HL-60/S4 treated with phorbol 12-myristate 13-acetate at 8.2 ng/mL for 4 days and 3 days (cell line): Measurements from ENCODE around the gene LRIT1.
"Not testable (repeated sequence)": the region's sequence is repeated elsewhere in the genome, so short reads cannot be mapped to it uniquely, and the experiment has no call there.

Source experiments
- in situ Hi-C: fragments of 300-500 bp; cut with MboI; formaldehyde crosslinking; loops from 2 replicates; pipeline ENCODE4 v1.15.0; 2022; ENCODE audit warnings: low sequenced_read_pairs

LRIT1 gene, protein sequence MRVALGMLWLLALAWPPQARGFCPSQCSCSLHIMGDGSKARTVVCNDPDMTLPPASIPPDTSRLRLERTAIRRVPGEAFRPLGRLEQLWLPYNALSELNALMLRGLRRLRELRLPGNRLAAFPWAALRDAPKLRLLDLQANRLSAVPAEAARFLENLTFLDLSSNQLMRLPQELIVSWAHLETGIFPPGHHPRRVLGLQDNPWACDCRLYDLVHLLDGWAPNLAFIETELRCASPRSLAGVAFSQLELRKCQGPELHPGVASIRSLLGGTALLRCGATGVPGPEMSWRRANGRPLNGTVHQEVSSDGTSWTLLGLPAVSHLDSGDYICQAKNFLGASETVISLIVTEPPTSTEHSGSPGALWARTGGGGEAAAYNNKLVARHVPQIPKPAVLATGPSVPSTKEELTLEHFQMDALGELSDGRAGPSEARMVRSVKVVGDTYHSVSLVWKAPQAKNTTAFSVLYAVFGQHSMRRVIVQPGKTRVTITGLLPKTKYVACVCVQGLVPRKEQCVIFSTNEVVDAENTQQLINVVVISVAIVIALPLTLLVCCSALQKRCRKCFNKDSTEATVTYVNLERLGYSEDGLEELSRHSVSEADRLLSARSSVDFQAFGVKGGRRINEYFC

DNA sequence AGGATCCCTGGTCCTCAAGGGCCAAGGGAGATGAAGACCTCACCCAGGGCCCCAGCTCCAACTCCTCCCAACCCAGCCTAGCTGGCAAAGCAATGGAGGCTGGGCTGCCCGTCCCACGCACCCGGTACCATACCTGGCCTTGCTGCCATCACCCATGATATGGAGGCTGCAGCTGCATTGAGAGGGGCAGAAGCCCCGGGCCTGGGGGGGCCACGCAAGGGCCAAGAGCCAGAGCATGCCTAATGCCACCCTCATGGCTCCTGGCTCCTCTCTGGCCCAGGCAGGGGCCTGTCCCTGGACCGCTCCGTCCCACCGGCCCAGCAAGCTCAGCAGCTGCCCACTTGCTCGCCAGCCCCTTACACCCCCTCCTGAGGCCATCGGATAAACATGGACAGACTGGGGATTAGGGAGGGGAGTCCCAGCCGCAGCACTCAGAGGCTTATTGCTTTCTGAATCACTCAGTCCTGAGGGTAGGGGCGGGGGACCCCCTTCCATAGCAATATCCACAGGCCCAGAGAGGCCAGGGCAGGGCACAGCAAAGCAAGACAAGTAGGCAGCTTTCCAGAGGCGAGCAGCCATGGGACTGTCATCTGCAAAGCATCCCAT is at the start of gene LRIT1:
Gene LRIT1, minus strand, starts transcription at position 362 of the 606 bp plus-strand sequence. Its CDS starts 107 bp downstream, at position 255.
- in situ Hi-C loops, result no loop called here

DNA sequence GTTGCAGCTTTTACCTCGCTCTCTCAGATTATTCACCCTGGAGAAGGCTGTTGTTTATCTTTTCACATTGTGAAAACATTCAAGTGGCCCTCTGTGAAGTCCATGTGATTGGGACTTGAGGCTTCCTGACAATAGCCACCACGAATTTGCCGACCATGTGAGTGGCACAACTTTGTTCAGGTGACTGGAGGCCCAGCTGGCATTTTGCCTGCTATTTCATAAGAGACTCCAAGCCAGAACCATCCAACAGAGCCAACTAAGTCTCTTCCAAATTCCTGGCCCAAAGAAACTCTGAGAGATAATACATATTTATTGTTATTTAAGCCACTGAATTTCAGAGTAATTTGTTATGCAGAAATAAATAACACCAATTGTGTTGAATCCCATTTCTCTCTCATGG is 48.9 kb upstream of the LRIT1 start:
- in situ Hi-C loops, result no loop called here

DNA sequence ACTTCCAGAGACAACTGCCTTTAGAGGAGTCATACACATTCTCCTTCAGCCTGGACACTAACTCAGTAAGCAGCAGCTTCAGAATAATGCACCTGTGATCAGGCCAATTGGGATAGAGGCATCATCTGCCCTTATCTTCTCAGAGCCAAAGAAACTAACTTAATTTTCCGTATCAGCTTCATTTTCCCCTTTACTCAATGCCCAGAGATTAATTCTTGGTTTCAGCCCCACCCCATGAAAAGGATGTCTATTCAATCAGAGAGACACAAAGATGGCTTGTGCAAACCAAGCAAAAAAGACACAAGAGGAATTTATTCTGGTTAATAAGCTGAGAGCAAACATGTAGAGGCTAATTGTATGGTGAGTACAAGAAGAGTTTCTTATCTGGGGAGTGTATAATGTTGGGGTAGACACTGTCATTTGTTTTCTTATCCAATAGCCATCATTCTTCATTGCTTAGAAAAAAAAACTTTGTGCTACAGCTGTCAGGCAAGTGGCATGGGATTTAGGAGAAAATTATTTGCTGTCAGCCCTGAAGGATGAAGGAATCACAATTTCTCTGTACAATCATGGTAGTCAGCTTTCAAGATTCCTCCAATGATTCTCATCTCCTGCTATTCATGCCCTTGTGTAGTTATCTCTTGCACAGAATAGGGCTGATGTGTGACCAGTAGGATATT is 48.3 kb upstream of the LRIT1 start:
- in situ Hi-C loops, result no loop called here

DNA sequence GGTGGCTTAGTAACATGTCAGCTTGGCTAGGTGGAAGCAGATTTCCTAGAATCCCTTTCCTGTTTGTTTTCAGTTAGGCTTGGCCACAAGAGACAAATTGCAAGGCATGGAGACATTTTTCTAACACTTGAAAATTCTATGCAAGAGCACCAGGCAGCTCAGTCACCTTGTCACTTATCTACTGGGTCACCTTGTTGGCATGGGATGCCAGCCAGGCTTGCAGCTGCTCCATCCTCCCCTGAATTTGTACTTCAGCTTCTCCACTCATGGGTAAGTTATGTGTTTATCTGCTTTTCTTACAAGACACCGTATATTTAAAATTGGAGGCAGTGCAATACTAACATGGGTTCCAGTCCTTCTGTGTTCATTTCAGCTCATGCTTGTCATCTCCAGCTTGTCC is 46.8 kb upstream of the LRIT1 start:
- in situ Hi-C loops, result no loop called here

DNA sequence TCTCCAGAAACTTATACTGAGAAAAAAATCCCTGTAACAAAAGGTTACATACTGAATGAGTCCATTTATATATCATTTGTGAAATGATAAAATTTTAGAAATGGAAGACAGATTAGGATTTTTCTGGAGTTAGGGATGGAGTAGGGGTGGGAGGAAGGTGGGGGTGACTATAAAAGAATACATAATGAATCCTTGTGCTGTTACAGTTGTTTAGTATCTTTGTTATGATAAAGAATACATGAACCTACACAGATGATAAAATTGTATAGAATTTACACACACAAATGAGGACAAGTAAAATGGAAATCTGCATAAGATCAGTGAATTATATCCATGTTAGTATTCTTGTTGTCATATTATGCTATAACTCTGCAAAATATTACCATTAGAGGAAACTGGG is 45.3 kb upstream of the LRIT1 start:
- in situ Hi-C loops, result no loop called here

DNA sequence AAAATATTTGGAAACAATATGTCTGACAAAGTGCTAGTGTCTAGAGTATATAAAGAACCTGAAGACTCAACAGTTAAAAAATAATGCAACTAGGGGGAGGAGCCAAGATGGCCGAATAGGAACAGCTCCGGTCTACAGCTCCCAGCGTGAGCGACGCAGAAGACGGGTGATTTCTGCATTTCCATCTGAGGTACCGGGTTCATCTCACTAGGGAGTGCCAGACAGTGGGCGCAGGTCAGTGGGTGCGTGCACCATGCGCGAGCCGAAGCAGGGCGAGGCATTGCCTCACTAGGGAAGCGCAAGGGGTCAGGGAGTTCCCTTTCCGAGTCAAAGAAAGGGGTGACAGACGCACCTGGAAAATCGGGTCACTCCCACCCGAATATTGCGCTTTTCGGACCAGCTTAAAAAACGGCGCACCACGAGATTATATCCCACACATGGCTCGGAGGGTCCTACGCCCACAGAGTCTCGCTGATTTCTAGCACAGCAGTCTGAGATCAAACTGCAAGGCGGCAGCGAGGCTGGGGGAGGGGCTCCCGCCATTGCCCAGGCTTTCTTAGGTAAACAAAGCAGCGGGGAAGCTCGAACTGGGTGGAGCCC is 38.6 kb upstream of the LRIT1 start:
- in situ Hi-C loops, result not testable (repeated sequence)

DNA sequence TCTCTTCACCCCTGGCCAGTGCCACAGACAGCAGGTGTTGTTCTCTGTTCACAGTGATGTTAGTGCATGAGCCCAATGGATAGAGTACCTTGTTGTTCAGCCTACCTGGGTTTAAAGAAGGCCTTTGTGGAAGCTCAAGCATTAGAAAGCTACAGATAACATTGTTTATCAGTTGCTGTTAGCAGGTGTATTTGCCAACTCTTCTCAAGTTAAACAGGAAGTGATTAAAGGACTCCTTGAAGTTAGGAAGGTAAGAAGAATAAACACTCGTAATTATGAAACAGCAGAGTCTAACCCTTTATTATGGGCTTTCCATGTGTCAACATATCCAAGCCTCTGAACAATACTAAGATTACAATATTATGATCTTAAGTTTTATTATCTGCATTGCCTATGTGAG is 29.4 kb upstream of the LRIT1 start:
- in situ Hi-C loops, result no loop called here

DNA sequence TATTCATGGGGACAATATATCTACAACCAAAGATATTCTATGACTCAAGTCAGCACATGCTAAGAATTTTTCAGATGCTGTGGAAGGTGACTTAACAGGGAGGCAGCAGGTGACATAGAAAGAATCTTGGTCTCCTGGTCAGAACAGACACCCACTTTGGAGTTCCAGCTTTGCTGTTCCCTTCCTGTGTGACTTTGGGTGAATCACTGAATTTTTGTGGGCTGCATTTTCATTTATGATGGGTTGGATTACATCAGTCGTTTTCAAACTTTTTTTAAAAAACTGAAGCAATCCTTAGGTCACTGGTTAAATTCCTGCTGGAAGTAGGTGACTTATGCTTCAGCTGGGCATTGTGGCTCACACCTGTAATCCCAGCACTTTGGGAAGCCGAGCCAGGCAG is 28.4 kb upstream of the LRIT1 start:
- in situ Hi-C loops, result loop anchor here (10.0 kb wide), 1 partner anchor 265 kb away; no protein-coding TSS in a partner anchor

DNA sequence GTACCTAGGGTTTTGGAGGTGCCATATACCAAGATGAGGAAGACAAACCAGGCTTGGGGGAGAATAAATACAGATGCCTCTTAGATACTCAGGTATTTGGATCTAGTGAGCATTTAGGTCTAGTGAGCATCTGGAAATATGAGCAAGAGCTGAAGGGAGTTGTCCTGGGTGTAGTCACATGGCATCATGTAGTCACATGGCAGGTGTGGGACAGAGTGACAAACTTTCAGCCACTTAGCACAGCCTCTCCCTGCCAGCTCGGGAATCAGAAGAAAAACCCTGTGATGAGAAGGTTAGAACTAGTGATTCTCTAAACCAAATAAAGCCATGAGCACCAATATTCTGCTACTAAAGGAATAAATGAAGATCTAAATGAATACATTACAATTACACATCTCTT is 27.8 kb upstream of the LRIT1 start:
- in situ Hi-C loops, result loop anchor here (10.0 kb wide), 1 partner anchor 266 kb away; no protein-coding TSS in a partner anchor

DNA sequence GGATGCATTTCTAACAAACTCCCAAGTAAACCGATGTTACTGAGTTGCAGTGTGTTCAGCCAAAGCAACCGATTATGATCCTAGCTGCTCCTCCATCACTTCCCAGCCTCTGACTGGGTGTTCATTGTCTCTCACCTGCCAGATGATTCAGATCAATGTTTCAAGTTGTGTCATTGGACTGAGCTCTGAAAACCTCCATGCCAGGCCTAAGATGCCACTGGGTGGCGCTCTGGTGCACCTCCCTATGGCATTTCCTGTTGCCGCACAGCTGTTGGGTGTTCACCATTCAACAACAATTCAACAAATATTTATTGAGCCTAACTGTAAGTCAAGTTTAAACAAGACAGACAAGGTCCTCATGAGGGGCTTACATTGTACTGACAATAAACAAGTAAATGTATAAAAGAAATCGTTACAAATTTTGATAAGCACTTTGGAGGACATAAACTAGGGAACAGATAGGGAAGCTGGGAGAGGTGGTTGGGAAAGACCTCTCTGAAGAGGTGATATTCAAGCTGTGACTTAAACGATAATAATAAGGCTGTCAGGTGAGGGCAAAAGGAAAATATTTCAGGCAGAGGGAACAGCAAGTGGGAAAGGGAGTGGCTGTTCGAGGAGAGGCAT is 26.3 kb upstream of the LRIT1 start:
- in situ Hi-C loops, result loop anchor here (10.0 kb wide), 1 partner anchor 267 kb away; no protein-coding TSS in a partner anchor

DNA sequence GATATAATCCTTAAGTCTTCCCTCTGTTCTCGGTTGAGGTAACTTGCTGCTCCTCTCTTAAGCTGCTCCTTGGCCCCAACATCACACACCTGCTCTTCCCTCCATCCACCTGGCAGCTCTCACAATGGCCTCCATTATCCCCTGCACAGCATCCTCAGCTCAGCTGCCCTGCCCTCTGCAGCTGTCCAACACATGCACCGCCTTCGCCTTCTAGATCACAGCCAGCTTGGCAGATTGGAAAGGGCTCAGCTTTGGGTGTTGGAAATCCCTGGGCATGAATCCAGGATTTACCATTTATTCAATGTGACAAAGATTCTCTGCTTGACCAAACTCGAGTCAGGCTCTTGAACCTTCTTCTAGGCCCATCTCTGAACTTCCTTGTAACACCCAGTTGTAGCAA is 24.1 kb upstream of the LRIT1 start:
- in situ Hi-C loops, result loop anchor here (10.0 kb wide), 1 partner anchor 269 kb away; no protein-coding TSS in a partner anchor

DNA sequence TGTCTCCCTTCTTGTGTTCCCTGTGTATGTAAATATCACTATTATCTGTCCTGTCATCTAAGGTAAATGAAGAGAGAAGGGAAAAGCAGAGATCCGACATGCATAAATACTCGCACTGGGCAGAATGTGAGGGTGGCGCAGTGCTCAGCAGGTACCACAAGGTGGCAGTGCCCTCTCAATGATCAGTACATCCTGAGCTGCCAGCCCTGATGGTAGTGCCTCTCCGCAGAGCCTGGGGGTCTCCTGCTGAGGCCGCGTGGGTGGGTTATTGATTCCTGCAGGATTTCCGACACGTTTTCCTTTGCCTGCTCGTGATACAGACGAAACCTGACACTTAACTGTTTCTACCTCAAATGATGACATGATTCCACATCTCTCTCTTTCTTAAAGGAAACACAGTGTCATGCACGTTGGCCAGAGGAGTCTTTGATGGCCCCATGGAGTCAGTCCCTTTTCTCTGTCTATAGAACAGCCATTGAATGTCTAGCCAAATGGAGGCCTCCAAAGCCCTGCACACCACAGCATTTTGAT is 23.3 kb upstream of the LRIT1 start:
- in situ Hi-C loops, result loop anchor here (10.0 kb wide), 1 partner anchor 270 kb away; no protein-coding TSS in a partner anchor

DNA sequence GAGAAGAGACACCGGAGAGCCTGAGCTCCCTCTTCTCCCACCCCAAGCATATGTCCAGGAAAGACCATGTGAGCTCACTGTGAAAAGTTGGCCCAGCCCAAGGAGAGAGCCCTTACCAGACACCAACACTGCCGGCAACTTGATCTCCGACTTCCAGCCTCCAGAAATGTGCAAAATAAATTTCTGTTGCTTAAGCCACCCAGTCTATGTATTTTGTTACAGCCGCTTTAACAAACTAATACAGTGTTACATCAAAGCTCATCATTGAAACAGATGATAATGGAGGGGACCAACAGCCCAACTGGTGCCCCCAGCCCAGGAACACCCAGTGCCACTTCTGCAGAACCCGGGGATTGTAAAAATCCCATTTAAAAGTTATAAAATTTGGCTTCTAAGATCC is 22.4 kb upstream of the LRIT1 start:
- in situ Hi-C loops, result loop anchor here (10.0 kb wide), 1 partner anchor 271 kb away; no protein-coding TSS in a partner anchor

DNA sequence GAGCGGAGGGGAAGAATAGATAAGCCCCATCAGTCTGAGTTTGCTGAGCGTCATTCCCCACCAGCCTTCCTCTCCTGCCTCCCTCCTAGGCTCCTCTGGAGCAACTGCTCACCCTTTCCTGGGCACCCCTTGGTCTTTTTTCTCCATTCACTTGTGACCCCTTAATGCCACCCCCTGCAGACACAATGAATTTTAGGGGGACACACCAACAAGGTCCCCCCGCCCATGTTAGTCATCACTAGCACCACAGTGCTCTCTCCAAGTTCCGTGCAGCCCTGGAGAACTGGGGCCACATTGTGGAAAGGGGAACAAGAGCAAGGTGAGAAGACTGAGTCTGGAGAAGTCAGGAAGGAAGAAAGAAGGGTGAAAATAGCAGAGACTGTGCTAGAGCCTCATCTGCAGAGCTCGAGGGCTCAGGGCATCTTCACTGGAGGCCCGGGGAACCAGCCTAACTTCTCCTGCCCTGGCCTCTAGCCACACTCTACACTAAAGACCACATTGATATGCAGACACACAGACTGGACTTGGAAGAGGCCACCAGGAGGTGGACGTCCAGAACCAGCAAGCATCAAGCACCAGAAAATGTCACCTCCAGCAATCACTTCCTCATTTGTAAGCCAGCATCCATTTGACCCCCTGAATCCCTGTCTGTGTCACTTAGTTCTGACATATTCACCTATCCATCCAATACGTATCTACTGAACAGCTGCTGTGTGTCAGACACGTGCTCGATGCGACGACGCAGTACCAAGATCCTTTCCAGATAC is 21.0 kb upstream of the LRIT1 start:
- in situ Hi-C loops, result loop anchor here (10.0 kb wide), 1 partner anchor 272 kb away; no protein-coding TSS in a partner anchor

DNA sequence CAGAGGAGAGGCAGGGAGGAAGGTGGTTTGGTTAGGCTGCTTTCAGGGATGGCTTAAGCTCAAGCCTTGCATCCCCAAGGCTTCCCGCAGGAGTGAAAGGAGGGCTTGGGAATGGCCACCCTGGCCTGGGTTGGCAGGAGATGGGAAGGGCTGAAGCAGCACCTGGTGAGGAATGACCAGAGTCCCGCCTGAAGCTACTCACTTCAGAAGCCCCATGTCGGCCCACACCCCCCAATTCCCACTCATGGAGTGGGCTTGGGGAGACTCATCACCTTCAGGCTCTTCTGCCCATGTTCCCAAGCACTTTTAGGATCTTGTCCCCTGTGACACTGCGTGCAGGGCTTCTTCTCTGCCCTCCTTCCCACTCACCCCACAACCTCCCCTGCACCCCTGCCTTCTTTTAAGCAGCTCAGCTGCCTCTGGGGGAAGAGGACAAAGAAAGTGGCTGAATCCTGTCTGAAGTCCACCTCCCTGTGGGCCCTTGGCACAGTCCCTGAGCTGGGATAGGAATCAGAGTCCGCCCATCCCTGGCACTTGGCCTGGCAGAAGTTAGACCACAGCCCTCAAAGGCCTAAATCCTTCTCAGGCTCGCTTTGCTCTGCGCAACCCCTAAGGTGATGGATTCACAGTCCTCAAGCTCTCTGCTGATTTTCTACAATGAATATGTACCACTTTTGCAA is 20.0 kb upstream of the LRIT1 start:
- in situ Hi-C loops, result loop anchor here (10.0 kb wide), 1 partner anchor 273 kb away; no protein-coding TSS in a partner anchor

DNA sequence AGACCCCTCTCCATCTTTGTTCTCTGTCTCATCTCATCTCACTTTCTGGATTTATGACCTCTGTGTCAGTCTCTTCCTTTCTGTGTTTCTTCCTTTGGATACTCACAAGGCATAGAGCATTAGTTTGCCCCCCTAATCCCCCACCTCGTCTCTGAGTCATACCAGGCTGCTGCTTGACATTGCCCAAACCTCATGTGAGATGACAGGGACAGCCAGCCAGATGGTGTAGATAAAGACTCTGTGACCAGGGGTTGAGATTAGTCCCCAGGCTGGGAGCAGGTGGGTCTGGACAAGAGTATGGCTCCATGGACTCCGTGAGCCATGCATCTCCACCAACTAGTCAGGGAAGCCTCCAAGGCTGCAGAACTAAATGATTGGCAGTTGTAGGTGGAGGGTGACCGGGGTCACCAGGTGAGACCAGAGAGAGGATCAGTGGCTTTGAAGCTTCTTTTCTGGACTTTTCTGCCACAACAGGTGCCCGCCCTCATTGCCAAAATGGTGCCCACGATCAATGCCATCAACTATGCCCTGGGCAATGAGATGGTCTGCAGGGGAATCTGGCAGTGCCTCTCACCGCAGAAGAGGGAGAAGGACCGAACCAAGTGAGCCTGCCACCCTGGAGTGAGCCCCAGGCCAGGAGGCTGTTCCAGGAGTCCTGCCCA is 16.8 kb upstream of the LRIT1 start:
- in situ Hi-C loops, result no loop called here

DNA sequence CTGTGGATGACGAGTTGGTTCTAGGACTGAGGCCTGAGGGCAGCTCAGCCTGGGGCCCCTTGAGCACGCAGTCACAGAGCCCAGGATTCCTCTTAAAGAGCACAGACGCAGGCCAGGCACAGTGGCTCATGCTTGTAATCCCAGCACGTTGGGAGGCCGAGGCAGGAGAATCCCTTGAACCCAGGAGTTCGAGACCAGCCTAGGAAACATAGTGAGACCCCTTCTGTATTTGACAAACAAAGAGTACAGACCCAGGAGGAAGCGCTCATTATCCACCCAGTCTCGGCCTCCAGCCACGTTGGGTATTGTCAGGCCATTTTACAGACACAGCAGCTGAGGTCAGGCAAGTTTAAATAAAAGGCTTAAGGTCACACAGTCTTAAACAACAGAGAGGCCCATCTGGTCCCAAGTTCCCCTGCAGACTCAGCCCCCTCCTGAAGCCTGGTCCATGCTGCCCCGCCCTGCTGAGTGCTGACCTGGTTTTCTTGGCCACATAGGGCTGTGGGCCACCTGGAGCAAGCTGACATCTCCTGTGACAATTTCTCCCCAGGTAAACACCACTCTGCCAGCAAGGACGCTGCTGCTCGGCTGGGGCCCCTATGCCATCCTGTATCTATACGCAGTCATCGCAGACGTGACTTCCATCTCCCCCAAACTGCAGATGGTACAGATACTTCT is 16.1 kb upstream of the LRIT1 start:
- in situ Hi-C loops, result no loop called here
